Measurements from ENCODE around the gene RUVBL2. TPM values are rescaled to one million over a fixed set of nuclear protein-coding genes. Genes with fewer than 3 reads are reported as not detected.

Gene RUVBL2
- polyA plus RNA-seq, 1 experiment: 221 TPM

DNA sequence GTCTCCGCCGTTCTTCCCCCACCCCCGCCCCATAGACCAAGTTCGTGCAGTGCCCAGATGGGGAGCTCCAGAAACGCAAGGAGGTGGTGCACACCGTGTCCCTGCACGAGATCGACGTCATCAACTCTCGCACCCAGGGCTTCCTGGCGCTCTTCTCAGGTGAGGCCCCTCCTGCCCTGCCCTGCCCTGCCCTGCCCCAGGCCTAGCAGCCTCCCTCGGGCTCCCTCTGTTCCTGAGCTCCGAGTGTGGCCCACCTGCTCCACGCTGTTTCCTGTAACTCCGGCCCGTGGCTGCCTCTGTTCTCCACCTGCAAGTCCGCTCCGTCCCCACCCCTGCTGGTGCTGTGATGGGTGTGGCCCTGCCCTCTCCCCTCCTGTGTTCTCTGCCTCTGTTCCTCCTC is 16.8 kb downstream of the RUVBL2 start:
- CTCF ChIA-PET: interaction anchor here (1.5 to 3.6 kb wide), 2 partner anchors 10 to 13 kb away, joined by 7 to 31 read pairs; no protein-coding TSS in a partner anchor
- POLR2A ChIA-PET: no interaction called here
- H3K36me3 ChIP-seq (ENCODE audit: control insufficient read depth, insufficient read depth, low read length): peaks cover 28% of the 10 kb centered on the region
- no peak overlapping the region for H3K4me3 ChIP-seq (ENCODE audit: low read depth, low read length)
- H3K27me3 ChIP-seq (ENCODE audit: control insufficient read depth, insufficient read depth, low read length): no peaks in the 10 kb centered on the region
- DNase-seq (ENCODE audit: low read depth): no peak
- TF ChIP-seq, protein P1, sequence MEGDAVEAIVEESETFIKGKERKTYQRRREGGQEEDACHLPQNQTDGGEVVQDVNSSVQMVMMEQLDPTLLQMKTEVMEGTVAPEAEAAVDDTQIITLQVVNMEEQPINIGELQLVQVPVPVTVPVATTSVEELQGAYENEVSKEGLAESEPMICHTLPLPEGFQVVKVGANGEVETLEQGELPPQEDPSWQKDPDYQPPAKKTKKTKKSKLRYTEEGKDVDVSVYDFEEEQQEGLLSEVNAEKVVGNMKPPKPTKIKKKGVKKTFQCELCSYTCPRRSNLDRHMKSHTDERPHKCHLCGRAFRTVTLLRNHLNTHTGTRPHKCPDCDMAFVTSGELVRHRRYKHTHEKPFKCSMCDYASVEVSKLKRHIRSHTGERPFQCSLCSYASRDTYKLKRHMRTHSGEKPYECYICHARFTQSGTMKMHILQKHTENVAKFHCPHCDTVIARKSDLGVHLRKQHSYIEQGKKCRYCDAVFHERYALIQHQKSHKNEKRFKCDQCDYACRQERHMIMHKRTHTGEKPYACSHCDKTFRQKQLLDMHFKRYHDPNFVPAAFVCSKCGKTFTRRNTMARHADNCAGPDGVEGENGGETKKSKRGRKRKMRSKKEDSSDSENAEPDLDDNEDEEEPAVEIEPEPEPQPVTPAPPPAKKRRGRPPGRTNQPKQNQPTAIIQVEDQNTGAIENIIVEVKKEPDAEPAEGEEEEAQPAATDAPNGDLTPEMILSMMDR (IDR thresholded peaks at IDR 0.05; ENCODE audit: insufficient read depth, low read depth, low read length): no peak

DNA sequence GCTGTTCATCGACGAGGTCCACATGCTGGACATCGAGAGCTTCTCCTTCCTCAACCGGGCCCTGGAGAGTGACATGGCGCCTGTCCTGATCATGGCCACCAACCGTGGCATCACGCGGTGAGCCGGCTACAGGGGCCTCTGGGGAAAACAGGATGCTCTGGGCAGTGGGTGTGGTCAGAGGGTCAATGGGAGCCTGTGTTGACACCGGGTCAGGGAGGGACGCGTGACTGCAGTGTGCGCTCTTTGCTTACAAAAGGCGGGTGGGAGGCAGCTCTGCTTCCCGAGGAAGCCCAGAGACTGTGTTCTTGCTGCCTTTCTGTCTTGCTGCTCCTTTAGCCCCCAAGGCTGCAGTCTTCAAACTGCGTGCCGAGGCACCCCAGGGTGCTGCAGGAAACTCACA is 17.5 kb downstream of the RUVBL2 start:
- TF ChIP-seq, protein P1 (IDR thresholded peaks at IDR 0.05; ENCODE audit: insufficient read depth, low read depth, low read length): no peak
- DNase-seq (ENCODE audit: low read depth): no peak
- ChIA-PET CTCF (interaction anchor here (1.5 to 3.6 kb wide), 3 partner anchors 11 to 13 kb away, joined by 7 to 31 read pairs (median 24); no protein-coding TSS in a partner anchor), POLR2A (no interaction called here)
- Histone ChIP-seq H3K27me3 (ENCODE audit: control insufficient read depth, insufficient read depth, low read length) (no peaks in the 10 kb centered on the region), H3K4me3 (ENCODE audit: low read depth, low read length) (no peak overlapping the region), H3K36me3 (ENCODE audit: control insufficient read depth, insufficient read depth, low read length) (peaks cover 26% of the 10 kb centered on the region)

- no peaks in the 10 kb centered on the region for H3K27me3 ChIP-seq (ENCODE audit: control insufficient read depth, insufficient read depth, low read length)
- no peak overlapping the region for H3K4me3 ChIP-seq (ENCODE audit: low read depth, low read length)
- peaks cover 17% of the 10 kb centered on the region for H3K36me3 ChIP-seq (ENCODE audit: control insufficient read depth, insufficient read depth, low read length)
- DNase-seq (ENCODE audit: low read depth): no peak
- TF ChIP-seq, protein P1 (IDR thresholded peaks at IDR 0.05; ENCODE audit: insufficient read depth, low read depth, low read length): no peak
- ChIA-PET CTCF (interaction anchor here (3.3 kb wide), 1 partner anchor 14 kb away, joined by 24 read pairs; no protein-coding TSS in a partner anchor), POLR2A (no interaction called here)
Observed at GRCh38 chr19:49014123-49014869, 20.6 kb downstream of the RUVBL2 start.

DNA sequence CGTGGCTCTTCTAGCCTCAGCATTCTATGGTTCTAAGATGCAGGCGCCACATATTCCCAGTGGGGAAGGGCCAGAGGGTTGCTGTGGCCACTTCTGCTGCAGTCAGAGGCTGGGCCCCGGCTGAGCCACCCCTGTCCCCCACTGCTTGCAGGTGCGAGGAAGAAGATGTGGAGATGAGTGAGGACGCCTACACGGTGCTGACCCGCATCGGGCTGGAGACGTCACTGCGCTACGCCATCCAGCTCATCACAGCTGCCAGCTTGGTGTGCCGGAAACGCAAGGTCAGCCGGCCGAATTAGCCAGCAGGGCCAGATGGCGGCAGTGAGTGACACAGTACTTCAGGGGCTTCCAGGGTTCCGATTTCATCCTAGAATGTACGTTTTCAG is 21.2 kb downstream of the RUVBL2 start:
- TF ChIP-seq, protein P1 (IDR thresholded peaks at IDR 0.05; ENCODE audit: insufficient read depth, low read depth, low read length): no peak
- no peak for DNase-seq (ENCODE audit: low read depth)
- POLR2A ChIA-PET: no interaction called here

DNA sequence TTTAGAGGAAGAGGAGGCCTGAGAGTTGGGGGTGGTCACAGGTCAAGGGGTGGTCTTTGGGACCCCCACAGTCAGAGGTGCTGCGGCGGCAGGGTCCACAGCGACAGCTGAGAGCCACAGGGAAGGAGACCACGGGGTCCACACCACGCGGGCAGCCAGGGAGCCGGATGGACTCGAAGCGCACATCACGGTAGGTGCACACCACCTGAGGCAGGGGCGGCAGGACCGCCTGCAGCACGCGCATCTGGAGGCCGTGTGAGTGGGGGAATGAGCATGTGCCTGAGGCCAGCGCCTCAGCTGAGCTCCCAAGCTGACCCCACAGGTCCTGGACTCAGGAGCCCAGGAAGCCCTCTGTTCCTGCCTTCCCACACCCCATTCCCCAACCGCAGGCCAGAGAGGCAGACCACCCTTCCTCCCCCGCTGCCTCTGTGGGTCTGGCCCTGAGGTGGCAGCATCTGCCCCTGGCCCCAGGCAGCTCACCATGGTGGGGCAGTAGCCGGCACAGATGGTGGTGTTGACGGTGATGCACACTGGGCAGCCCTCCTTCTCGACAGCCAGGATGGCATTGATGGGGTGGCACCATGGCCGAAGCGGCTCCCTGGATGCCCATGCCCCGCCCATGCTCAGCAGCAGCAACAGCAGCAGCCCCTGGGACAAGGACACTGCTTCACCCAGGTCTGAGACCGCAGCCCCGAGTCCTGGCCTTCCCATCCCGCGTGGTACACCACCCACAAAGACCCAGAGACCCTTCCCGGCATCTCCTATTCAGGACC is 22.6 kb downstream of the RUVBL2 start:
- peaks cover 11% of the 10 kb centered on the region for H3K36me3 ChIP-seq (ENCODE audit: control insufficient read depth, insufficient read depth, low read length)
- ChIA-PET POLR2A (no interaction called here), CTCF (interaction anchor here (1.4 kb wide), 1 partner anchor 16 kb away, joined by 5 read pairs; no protein-coding TSS in a partner anchor)
- H3K27me3 ChIP-seq (ENCODE audit: control insufficient read depth, insufficient read depth, low read length): no peaks in the 10 kb centered on the region
- DNase-seq (ENCODE audit: low read depth): no peak
- TF ChIP-seq, protein P1 (IDR thresholded peaks at IDR 0.05; ENCODE audit: insufficient read depth, low read depth, low read length): no peak
- no peak overlapping the region for H3K4me3 ChIP-seq (ENCODE audit: low read depth, low read length)

More for the DNA sequence above, 21.2 kb downstream of the RUVBL2 start:
- CTCF ChIA-PET: no interaction called here
- Histone ChIP-seq H3K36me3 (ENCODE audit: control insufficient read depth, insufficient read depth, low read length) (peaks cover 15% of the 10 kb centered on the region), H3K27me3 (ENCODE audit: control insufficient read depth, insufficient read depth, low read length) (no peaks in the 10 kb centered on the region), H3K4me3 (ENCODE audit: low read depth, low read length) (no peak overlapping the region)

All from BJ (cell line).